GM23338 (cell line): Measurements from ENCODE around the gene RAB43. TPM values are rescaled to one million over a fixed set of nuclear protein-coding genes. Genes with fewer than 3 reads are reported as not detected.
"Not testable (repeated sequence)": the region's sequence is repeated elsewhere in the genome, so short reads cannot be mapped to it uniquely, and the experiment has no call there.

Experiments used
- ATAC-seq: fragments of 200-7000 bp; cut with Tn5 transposase; 3 replicates; pipeline ENCODE4 v1.9.1; 2020
- DNase-seq: peaks from one replicate; pipeline ENCODE4 v3.0.0-alpha.2; 2015; ENCODE audit warnings: low spot score
- H2AFZ ChIP-seq: fragments of 200-600 bp; sonication (generic); 2 replicates; pipeline ENCODE4 v1.8.0; 2016; ENCODE audit warnings: antibody characterized with exemption, mild to moderate bottlenecking, moderate library complexity
- H3F3A ChIP-seq: fragments of 200-600 bp; sonication (generic); replicated peaks from 2 replicates; pipeline ENCODE4 v1.8.0; 2017; ENCODE audit warnings: antibody characterized with exemption, mixed run types, low read depth
- H3K27ac ChIP-seq: fragments of 200-600 bp; sonication (generic); 2 replicates; pipeline ENCODE4 v1.6.1; 2016; ENCODE audit warnings: low read depth
- H3K27me3 ChIP-seq: fragments of 200-600 bp; sonication (generic); 2 replicates; pipeline ENCODE4 v1.8.0; 2016; ENCODE audit warnings: mild to moderate bottlenecking, mixed run types, moderate library complexity; ENCODE audit not compliant: insufficient read depth
- H3K36me3 ChIP-seq: fragments of 200-600 bp; sonication (generic); 2 replicates; pipeline ENCODE4 v1.8.0; 2016; ENCODE audit warnings: mild to moderate bottlenecking; ENCODE audit not compliant: insufficient read depth
- H3K4me1 ChIP-seq: fragments of 200-600 bp; sonication (generic); 2 replicates; pipeline ENCODE4 v1.8.0; 2016; ENCODE audit warnings: mild to moderate bottlenecking, moderate library complexity; ENCODE audit not compliant: insufficient read depth
- H3K4me2 ChIP-seq: fragments of 200-600 bp; sonication (generic); 2 replicates; pipeline ENCODE4 v1.7.1; 2017; ENCODE audit warnings: mixed run types
- H3K4me3 ChIP-seq: fragments of 200-600 bp; sonication (generic); 2 replicates; pipeline ENCODE4 v1.6.1; 2016; ENCODE audit warnings: mixed run types
- H3K79me2 ChIP-seq: fragments of 200-600 bp; sonication (generic); replicated peaks from 2 replicates; pipeline ENCODE4 v1.8.0; 2017; ENCODE audit warnings: mild to moderate bottlenecking; ENCODE audit not compliant: insufficient read depth
- H3K9me2 ChIP-seq: fragments of 200-600 bp; sonication (generic); 2 replicates; pipeline ENCODE4 v1.8.0; 2017; ENCODE audit not compliant: insufficient read depth
- H4K20me1 ChIP-seq: fragments of 200-600 bp; sonication (generic); replicated peaks from 2 replicates; pipeline ENCODE4 v1.8.0; 2017; ENCODE audit warnings: mild to moderate bottlenecking; ENCODE audit not compliant: insufficient read depth
- H3K27ac Mint-ChIP-seq: 2 replicates; pipeline ENCODE4 v1.8.0; 2020; ENCODE audit warnings: inconsistent platforms, mild to moderate bottlenecking, moderate library complexity, mixed read lengths
- H3K27me3 Mint-ChIP-seq: 3 replicates; pipeline ENCODE4 v1.8.0; 2022; ENCODE audit warnings: low read depth, mild to moderate bottlenecking, moderate library complexity, mixed read lengths, inconsistent platforms; ENCODE audit not compliant: insufficient read depth, poor library complexity
- H3K36me3 Mint-ChIP-seq: 3 replicates; pipeline ENCODE4 v1.8.0; 2021; ENCODE audit warnings: low read depth, mild to moderate bottlenecking, inconsistent platforms, moderate library complexity, mixed read lengths
- H3K4me1 Mint-ChIP-seq: 3 replicates; pipeline ENCODE4 v1.8.0; 2020; ENCODE audit warnings: mild to moderate bottlenecking, inconsistent platforms, mixed read lengths
- H3K4me3 Mint-ChIP-seq: 3 replicates; pipeline ENCODE4 v1.8.0; 2021; ENCODE audit warnings: moderate library complexity, mild to moderate bottlenecking, inconsistent platforms, mixed read lengths
- H3K9me3 Mint-ChIP-seq: 3 replicates; pipeline ENCODE4 v1.8.0; 2020; ENCODE audit warnings: moderate library complexity, mild to moderate bottlenecking, inconsistent platforms, mixed read lengths
- CREB1 ChIP-seq: fragments of 250-450 bp; sonication (Bioruptor Pico); IDR thresholded peaks from 2 replicates; pipeline ENCODE4 v1.5.0; 2020; ENCODE audit warnings: low read depth, mild to moderate bottlenecking, moderate library complexity
- EZH2phosphoT487 ChIP-seq: fragments of 200-600 bp; sonication (generic); IDR thresholded peaks from one replicate; pipeline ENCODE4 v1.8.1; 2018; ENCODE audit warnings: antibody characterized with exemption; ENCODE audit not compliant: unreplicated experiment
- ZNF331 ChIP-seq: fragments of 250-450 bp; sonication (Bioruptor Pico); IDR thresholded peaks from 2 replicates; pipeline ENCODE4 v1.5.0; 2020; ENCODE audit warnings: low read depth, mild to moderate bottlenecking, moderate library complexity
- polyA plus RNA-seq: library from polyadenylated mRNA; unstranded; fragments of >200 nt; fragmentation: Nextera tagmentation; extraction: Ambion mirVana; gene quantifications from 2 replicates; pipeline ENCODE4 v1.2.1, GENCODE V29; 2016
- total RNA-seq: library from RNA; depleted of rRNA; stranded (reverse); fragments of >200 nt; shearing (Covaris generic); gene quantifications from 2 replicates; pipeline ENCODE4 v1.2.3, GENCODE V29; 2014
- TF ChIP-seq, protein P1 (sequence below), 2 experiments: fragments of 200-600 bp in 1 of 2; sonication (generic) in 1 of 2; conservative IDR thresholded peaks; 2 replicates each; pipeline versions ENCODE4 v1.5.1 to v1.6.1; 2016 to 2017; ENCODE audit warnings: antibody characterized with exemption in 2 of 2, low read depth in 2 of 2, mild to moderate bottlenecking in 2 of 2, moderate library complexity in 1 of 2
- TF ChIP-seq, protein P2 (sequence below): IDR thresholded peaks from 2 replicates; pipeline ENCODE4 v1.6.1; 2016; ENCODE audit warnings: antibody characterized with exemption

Gene RAB43
- total and polyA plus RNA-seq, 2 experiments from 2014 or later, result 5.7 to 37.0 TPM

DNA sequence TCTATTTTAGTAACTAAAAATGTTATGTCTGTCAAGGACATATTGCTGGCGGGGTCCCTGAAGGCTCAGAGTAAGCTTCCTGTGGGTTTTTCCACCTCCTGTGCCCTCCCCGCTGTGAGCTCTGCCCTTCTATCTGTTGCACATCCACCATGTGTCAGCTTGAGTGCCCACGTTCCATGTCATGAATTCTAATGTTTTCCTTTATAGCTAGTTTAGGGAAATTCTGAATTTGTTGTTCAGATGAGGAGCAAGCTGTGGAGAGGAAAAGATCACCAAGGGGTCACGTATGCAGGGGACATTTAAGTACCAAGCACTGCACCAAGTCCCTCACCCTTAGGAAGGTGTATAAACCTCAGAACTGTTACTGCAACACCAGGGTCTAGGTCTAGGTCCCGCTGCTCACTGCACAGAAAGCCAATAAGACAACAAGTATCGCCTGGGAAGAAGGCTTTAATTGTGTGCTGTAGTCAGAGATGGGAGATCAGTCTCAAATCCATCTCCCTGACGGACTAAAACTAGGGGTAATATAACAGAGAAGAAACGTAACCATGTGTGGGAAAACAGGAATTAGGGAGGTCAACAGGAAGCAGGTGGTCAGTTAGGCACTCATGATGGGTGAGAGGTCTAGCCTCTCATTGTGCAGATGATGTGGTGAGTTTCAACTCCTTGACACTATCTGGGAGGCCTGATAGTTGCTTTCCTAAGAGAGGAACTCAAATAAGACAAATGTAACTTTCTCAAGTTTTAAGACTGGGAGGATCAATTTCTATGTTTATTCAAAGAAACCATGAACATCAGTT, 51.3 kb downstream of the RAB43 start (continued):
- TF ChIP-seq, protein P1, sequence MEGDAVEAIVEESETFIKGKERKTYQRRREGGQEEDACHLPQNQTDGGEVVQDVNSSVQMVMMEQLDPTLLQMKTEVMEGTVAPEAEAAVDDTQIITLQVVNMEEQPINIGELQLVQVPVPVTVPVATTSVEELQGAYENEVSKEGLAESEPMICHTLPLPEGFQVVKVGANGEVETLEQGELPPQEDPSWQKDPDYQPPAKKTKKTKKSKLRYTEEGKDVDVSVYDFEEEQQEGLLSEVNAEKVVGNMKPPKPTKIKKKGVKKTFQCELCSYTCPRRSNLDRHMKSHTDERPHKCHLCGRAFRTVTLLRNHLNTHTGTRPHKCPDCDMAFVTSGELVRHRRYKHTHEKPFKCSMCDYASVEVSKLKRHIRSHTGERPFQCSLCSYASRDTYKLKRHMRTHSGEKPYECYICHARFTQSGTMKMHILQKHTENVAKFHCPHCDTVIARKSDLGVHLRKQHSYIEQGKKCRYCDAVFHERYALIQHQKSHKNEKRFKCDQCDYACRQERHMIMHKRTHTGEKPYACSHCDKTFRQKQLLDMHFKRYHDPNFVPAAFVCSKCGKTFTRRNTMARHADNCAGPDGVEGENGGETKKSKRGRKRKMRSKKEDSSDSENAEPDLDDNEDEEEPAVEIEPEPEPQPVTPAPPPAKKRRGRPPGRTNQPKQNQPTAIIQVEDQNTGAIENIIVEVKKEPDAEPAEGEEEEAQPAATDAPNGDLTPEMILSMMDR (conservative IDR thresholded peaks at IDR 0.05; ENCODE audit: low read depth in 2 of 2), result no peak
- no peak for TF ChIP-seq EZH2phosphoT487
- TF ChIP-seq, protein P2, sequence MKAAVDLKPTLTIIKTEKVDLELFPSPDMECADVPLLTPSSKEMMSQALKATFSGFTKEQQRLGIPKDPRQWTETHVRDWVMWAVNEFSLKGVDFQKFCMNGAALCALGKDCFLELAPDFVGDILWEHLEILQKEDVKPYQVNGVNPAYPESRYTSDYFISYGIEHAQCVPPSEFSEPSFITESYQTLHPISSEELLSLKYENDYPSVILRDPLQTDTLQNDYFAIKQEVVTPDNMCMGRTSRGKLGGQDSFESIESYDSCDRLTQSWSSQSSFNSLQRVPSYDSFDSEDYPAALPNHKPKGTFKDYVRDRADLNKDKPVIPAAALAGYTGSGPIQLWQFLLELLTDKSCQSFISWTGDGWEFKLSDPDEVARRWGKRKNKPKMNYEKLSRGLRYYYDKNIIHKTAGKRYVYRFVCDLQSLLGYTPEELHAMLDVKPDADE, result no peak

DNA sequence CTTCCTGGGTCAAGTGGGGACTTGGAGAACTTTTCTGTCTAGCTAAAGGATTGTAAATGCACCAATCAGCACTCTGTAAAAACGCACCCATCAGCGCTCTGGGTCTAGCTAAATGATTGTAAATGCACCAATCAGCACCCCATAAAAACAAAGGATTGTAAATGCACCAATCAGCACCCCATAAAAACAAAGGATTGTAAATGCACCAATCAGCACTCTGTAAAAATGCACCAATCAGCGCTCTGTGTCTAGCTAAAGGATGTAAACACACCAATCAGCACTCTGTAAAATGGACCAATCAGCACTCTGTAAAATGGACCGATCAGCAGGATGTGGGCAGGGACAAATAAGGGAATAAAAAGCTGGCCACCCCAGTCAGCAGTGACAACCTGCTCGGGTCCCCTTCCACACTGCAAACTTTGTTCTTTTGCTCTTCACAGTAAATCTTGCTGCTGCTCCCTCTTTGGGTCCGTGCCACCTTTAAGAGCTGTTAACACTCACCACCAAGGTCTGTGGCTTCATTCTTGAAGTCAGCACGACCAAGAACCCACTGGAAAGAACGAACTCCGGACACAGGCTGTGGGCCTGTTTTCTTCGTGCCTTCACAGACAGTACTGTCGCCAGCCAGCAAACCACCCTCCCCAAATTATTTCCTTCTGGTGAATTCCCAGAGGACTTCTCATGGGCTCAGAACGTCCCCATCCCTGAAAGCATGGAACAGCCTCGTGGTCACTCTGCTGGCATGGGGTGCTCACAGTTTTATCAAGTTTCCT, 52.1 kb downstream of the RAB43 start:
- not testable (repeated sequence) for H3K27ac Mint-ChIP-seq, H3K9me3 Mint-ChIP-seq, DNase-seq, H3K4me2 ChIP-seq, H3K4me3 Mint-ChIP-seq, H3K27me3 ChIP-seq, H4K20me1 ChIP-seq, H3K36me3 ChIP-seq, H3K4me1 ChIP-seq, H3K4me3 ChIP-seq, H3K9me2 ChIP-seq, H3K27ac ChIP-seq, H3F3A ChIP-seq, H3K27me3 Mint-ChIP-seq, H3K36me3 Mint-ChIP-seq, ATAC-seq, H3K79me2 ChIP-seq, H3K4me1 Mint-ChIP-seq
- H2AFZ ChIP-seq, result peak overlapping the region; percentile 98; the same call in 1 of the 2 replicates

DNA sequence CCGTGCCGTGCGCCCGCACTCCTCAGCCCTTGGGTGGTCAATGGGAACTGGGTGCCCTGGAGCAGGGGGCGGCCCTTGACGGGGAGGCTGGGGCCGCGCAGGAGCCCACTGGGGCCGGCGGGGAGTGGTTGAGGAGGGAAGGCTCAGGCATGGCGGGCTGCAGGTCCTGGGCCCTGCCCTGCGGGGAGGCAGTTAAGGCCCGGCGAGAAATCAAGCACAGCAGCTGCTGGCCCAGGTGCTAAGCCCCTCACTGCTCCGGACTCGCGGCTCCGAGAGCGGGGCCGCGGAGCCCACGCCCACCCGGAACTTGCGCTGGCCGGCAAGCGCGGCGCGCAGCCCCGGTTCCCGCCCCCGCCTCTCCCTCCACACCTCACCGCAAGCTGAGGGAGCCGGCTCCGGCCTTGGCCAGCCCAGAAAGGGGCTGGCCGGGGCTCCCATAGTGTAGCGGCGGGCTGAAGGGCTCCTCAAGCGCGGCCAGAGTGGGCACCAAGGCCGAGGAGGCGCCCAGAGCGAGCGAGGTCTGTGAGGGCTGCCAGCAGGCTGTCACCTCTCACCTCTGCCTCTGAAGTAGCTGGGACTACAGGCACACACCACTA, 53.2 kb downstream of the RAB43 start:
- peak overlapping the region; percentile 98 for H2AFZ ChIP-seq
- no peak overlapping the region for H3K27ac ChIP-seq
- peak; percentile 19 for DNase-seq
- no peaks in the 10 kb centered on the region for H3K79me2 ChIP-seq
- H3K9me2 ChIP-seq, result no peaks in the 10 kb centered on the region
- H3K36me3 ChIP-seq, result no peaks in the 10 kb centered on the region
- H3K4me1 ChIP-seq, result no peaks in the 10 kb centered on the region
- H3K27me3 ChIP-seq, result peaks cover 9% of the 10 kb centered on the region
- no peak for TF ChIP-seq ZNF331 (CRISPR knock-in tag)
- TF ChIP-seq CREB1 (CRISPR knock-in tag), result no peak
- Mint-ChIP-seq H3K36me3 (no peaks in the 10 kb centered on the region; the same call in 2 of the 3 replicates), H3K4me3 (no peak overlapping the region), H3K27me3 (peaks cover 10% of the 10 kb centered on the region), H3K9me3 (peaks cover 4% of the 10 kb centered on the region; the same call in 2 of the 3 replicates), H3K4me1 (no peaks in the 10 kb centered on the region; the same call in 2 of the 3 replicates), H3K27ac (no peak overlapping the region)
- H3F3A ChIP-seq, result no peaks in the 10 kb centered on the region
- peak overlapping the region; percentile 85 for H3K4me2 ChIP-seq
- no peaks in the 10 kb centered on the region for H4K20me1 ChIP-seq
- H3K4me3 ChIP-seq, result peak overlapping the region; percentile 59
- peak; percentile 82 for ATAC-seq

DNA sequence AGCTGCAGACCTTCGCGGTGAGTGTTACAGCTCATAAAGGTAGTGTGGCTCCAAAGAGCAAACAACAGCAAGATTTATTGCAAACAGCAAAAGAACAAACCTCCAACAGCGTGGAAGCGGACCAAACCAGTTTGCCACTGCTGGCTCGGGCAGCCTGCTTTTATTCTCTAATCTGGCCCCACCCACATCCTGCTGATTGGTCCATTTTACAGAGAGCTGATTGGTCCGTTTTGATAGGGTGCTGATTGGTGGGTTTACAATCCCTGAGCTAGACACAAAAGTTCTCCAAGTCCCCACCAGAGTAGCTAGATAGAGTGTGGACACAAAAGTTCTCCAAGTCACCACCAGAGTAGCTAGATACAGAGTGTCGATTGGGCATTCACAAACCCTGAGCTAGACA, 53.9 kb downstream of the RAB43 start:
- H3K36me3 Mint-ChIP-seq, H3K27me3 ChIP-seq, H3K9me2 ChIP-seq, H4K20me1 ChIP-seq, H3K27ac ChIP-seq, H3K4me1 Mint-ChIP-seq, H3K79me2 ChIP-seq, H3F3A ChIP-seq, H3K36me3 ChIP-seq, ATAC-seq, H3K9me3 Mint-ChIP-seq, H3K4me1 ChIP-seq, H3K27ac Mint-ChIP-seq: not testable (repeated sequence)
- Histone ChIP-seq H2AFZ (peak overlapping the region; percentile 98), H3K4me2 (peak overlapping the region; percentile 85), H3K4me3 (peak overlapping the region; percentile 59; the same call in 1 of the 2 replicates)
- H3K27me3 Mint-ChIP-seq, result peaks cover 11% of the 10 kb centered on the region
- H3K4me3 Mint-ChIP-seq, result peak overlapping the region; percentile 38; the same call in 1 of the 3 replicates
- DNase-seq, result peak; percentile 49
